K562 (cell line): ENCODE measurements around the gene MBOAT7. TPM values are rescaled to one million over a fixed set of nuclear protein-coding genes. Genes with fewer than 3 reads are reported as not detected.
A peak's percentile ranks its signal among the peaks of the same experiment; 100 is the strongest.

Experiments used
- BDP1 ChIP-seq: IDR thresholded peaks from 3 replicates; pipeline ENCODE4 v1.6.1; 2011; ENCODE audit not compliant: insufficient read length, insufficient read depth
- FOXA3 ChIP-seq, 2 experiments: fragments of 450-650 bp in 1 of 2; sonication (generic) in 1 of 2; formaldehyde crosslinking; IDR thresholded peaks in 1 of 2; conservative IDR thresholded peaks in 1 of 2; 2 replicates each; pipeline versions ENCODE4 v1.4.0 to v1.8.0; 2020 to 2022; ENCODE audit warnings: mild to moderate bottlenecking in 2 of 2, missing genetic modification reagents in 1 of 2
- HDAC8 ChIP-seq: fragments of 450-650 bp; IDR thresholded peaks from 2 replicates; pipeline ENCODE4 v1.6.1; 2016; ENCODE audit warnings: mild to moderate bottlenecking, missing genetic modification characterization, moderate library complexity, missing compliant biosample characterization
- KLF6 ChIP-seq: fragments of 250-450 bp; sonication (Bioruptor Pico); IDR thresholded peaks from 2 replicates; pipeline ENCODE4 v1.4.0; 2020; ENCODE audit warnings: mild to moderate bottlenecking, moderate library complexity, borderline replicate concordance
- PHTF2 ChIP-seq: fragments of 250-450 bp; sonication (Bioruptor Pico); IDR thresholded peaks from 2 replicates; pipeline ENCODE4 v1.5.0; 2021; ENCODE audit warnings: mild to moderate bottlenecking
- RB1 ChIP-seq: fragments of 450-650 bp; IDR thresholded peaks from 2 replicates; pipeline ENCODE4 v1.6.1; 2017; ENCODE audit warnings: low read depth, mild to moderate bottlenecking
- RHOXF2B ChIP-seq: fragments of 250-450 bp; sonication (Bioruptor Pico); conservative IDR thresholded peaks from 2 replicates; pipeline ENCODE4 v1.5.1; 2021
- SIRT6 ChIP-seq: IDR thresholded peaks from one replicate; pipeline ENCODE4 v1.6.1; 2012; ENCODE audit warnings: low read depth, mild to moderate bottlenecking, control low read depth, inconsistent platforms, low read length, moderate library complexity
- SREBF2 ChIP-seq: sonication (generic); formaldehyde crosslinking; IDR thresholded peaks from 2 replicates; pipeline ENCODE4 v1.4.0; 2020; ENCODE audit warnings: mild to moderate bottlenecking, missing genetic modification reagents
- SUPT5H ChIP-seq: fragments of 450-650 bp; IDR thresholded peaks from 2 replicates; pipeline ENCODE4 v1.6.1; 2016
- TRIM28 ChIP-seq: fragments of 450-650 bp; IDR thresholded peaks from 2 replicates; pipeline ENCODE4 v1.6.1; 2017
- YY1 ChIP-seq, 3 experiments: IDR thresholded peaks; 2 replicates each; pipeline ENCODE4 v1.6.1; 2011; ENCODE audit warnings: low read length in 2 of 3, mild to moderate bottlenecking in 2 of 3, moderate library complexity in 2 of 3, borderline replicate concordance in 1 of 3, control low read depth in 1 of 3, low read depth in 1 of 3; ENCODE audit not compliant: insufficient read depth in 3 of 3, insufficient replicate concordance in 2 of 3, control insufficient read depth in 1 of 3, insufficient read length in 1 of 3; ENCODE audit errors: extremely low read depth in 1 of 3
- ZNF717 ChIP-seq: fragments of 250-450 bp; sonication (Bioruptor Pico); IDR thresholded peaks from 2 replicates; pipeline ENCODE4 v1.5.0; 2021
- ZNF766 ChIP-seq: fragments of 200-800 bp; sonication (Bioruptor generic); conservative IDR thresholded peaks from 2 replicates; pipeline ENCODE4 v1.6.1; 2016; ENCODE audit warnings: missing genetic modification characterization, missing compliant biosample characterization
- ZNF830 ChIP-seq: fragments of 250-450 bp; sonication (Bioruptor Pico); IDR thresholded peaks from 2 replicates; pipeline ENCODE4 v1.5.0; 2021; ENCODE audit warnings: mild to moderate bottlenecking
- polyA plus RNA-seq, 8 experiments: library from polyadenylated mRNA; depleted of rRNA in 4 of 8; stranded (reverse) in 5 of 8; unstranded in 3 of 8; fragments of >200 nt; fragmentation: Nextera tagmentation in 2 of 8; fragmentation: Illumina TruSeq in 1 of 8; extraction: Ambion mirVana in 2 of 8; extraction: Trizol in 1 of 8; gene quantifications; 2 replicates each; pipeline versions ENCODE4 v1.2.1 to v1.2.3, GENCODE V29; 2011 to 2014; ENCODE audit warnings: inconsistent platforms in 1 of 8, missing spikeins in 1 of 8
- total RNA-seq, 7 experiments: library from RNA; depleted of rRNA in 6 of 7; stranded (reverse); fragments of >200 nt in 6 of 7; fragmentation: Illumina TruSeq in 2 of 7; extraction: Trizol in 2 of 7; gene quantifications; 2 replicates each; pipeline versions ENCODE4 v1.2.1 to v1.2.3, GENCODE V29; 2011 to 2021; ENCODE audit warnings: low replicate concordance in 1 of 7
- TF ChIP-seq, protein P1 (sequence below): sonication (generic); formaldehyde crosslinking; IDR thresholded peaks from 2 replicates; pipeline ENCODE4 v1.8.0; 2023; ENCODE audit warnings: mild to moderate bottlenecking, missing genetic modification reagents
- TF ChIP-seq, protein P2 (sequence below): sonication (generic); formaldehyde crosslinking; IDR thresholded peaks from 2 replicates; pipeline ENCODE4 v1.8.1; 2022; ENCODE audit warnings: missing genetic modification reagents
- TF ChIP-seq, protein P3 (sequence below): sonication (generic); formaldehyde crosslinking; IDR thresholded peaks from 2 replicates; pipeline ENCODE4 v1.9.0; 2022; ENCODE audit warnings: mild to moderate bottlenecking, missing genetic modification reagents
- TF ChIP-seq, protein P4 (sequence below), 3 experiments: IDR thresholded peaks in 2 of 3; conservative IDR thresholded peaks in 1 of 3; 2 replicates each; pipeline ENCODE4 v1.5.1; 2011 to 2012; ENCODE audit warnings: low read length in 3 of 3, mild to moderate bottlenecking in 3 of 3, control low read depth in 2 of 3, improper control_type of control experiment in 1 of 3, inconsistent platforms in 1 of 3, low read depth in 1 of 3, mixed read lengths in 1 of 3, moderate library complexity in 1 of 3; ENCODE audit not compliant: insufficient read depth in 2 of 3

Gene MBOAT7
- total and polyA plus RNA-seq, 9 of the 15 experiments (the other 6 are each of a cell fraction or from before 2014, with no cell fraction given) = 1.4 to 153 (median 56.1) TPM

DNA sequence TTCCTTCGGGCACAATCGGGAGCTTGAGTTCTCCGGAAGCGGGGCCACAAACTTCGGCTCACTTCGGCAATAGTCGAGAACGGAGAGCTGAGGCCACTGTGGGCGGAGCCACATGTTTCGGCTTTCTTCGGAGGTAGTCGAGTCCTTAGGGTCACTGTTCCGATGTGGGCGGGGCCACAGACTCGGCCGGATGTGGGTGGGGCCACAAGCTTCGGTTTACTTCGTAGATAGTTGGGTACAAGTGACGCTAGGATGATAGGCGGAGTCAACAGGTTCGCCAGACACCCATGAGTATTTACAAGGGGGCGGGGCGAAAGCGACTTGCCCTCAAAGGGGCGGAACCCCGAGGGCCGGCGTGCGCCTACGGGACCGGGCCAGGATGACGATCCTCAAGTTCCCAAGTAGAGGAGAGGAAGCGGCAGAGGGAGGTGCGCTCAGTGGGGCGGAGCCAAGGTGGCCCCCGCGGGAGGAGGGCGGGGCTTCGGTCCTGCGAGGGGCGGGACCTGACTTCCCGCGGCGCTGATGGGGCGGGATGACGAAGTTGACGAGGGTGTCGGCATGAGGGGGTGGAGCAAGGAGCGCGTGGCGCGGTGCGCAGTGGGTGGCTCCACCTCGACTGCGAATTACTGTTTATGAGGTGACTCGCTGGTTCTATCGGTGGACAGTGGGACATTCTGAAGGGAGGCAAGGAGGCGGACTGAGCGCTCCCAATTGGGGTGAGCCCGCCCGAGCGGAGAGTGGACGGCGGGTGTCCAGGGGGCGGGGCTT is 539 bp upstream of the MBOAT7 start (continued):
- TF ChIP-seq, protein P1, sequence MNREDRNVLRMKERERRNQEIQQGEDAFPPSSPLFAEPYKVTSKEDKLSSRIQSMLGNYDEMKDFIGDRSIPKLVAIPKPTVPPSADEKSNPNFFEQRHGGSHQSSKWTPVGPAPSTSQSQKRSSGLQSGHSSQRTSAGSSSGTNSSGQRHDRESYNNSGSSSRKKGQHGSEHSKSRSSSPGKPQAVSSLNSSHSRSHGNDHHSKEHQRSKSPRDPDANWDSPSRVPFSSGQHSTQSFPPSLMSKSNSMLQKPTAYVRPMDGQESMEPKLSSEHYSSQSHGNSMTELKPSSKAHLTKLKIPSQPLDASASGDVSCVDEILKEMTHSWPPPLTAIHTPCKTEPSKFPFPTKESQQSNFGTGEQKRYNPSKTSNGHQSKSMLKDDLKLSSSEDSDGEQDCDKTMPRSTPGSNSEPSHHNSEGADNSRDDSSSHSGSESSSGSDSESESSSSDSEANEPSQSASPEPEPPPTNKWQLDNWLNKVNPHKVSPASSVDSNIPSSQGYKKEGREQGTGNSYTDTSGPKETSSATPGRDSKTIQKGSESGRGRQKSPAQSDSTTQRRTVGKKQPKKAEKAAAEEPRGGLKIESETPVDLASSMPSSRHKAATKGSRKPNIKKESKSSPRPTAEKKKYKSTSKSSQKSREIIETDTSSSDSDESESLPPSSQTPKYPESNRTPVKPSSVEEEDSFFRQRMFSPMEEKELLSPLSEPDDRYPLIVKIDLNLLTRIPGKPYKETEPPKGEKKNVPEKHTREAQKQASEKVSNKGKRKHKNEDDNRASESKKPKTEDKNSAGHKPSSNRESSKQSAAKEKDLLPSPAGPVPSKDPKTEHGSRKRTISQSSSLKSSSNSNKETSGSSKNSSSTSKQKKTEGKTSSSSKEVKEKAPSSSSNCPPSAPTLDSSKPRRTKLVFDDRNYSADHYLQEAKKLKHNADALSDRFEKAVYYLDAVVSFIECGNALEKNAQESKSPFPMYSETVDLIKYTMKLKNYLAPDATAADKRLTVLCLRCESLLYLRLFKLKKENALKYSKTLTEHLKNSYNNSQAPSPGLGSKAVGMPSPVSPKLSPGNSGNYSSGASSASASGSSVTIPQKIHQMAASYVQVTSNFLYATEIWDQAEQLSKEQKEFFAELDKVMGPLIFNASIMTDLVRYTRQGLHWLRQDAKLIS (CRISPR knock-in tag) = peak; percentile 79; the same call in 1 of the 2 replicates
- no peak for TF ChIP-seq TRIM28
- TF ChIP-seq, protein P2, sequence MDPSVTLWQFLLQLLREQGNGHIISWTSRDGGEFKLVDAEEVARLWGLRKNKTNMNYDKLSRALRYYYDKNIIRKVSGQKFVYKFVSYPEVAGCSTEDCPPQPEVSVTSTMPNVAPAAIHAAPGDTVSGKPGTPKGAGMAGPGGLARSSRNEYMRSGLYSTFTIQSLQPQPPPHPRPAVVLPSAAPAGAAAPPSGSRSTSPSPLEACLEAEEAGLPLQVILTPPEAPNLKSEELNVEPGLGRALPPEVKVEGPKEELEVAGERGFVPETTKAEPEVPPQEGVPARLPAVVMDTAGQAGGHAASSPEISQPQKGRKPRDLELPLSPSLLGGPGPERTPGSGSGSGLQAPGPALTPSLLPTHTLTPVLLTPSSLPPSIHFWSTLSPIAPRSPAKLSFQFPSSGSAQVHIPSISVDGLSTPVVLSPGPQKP (CRISPR knock-in tag) = no peak
- no peak for TF ChIP-seq KLF6
- TF ChIP-seq YY1 (IDR thresholded peaks at IDR 0.05; ENCODE audit: borderline replicate concordance in 1 of 3, control insufficient read depth in 1 of 3, extremely low read depth in 1 of 3, insufficient read depth in 3 of 3, insufficient read length in 1 of 3, insufficient replicate concordance in 2 of 3, low read depth in 1 of 3, low read length in 2 of 3) = no peak
- TF ChIP-seq, protein P3, sequence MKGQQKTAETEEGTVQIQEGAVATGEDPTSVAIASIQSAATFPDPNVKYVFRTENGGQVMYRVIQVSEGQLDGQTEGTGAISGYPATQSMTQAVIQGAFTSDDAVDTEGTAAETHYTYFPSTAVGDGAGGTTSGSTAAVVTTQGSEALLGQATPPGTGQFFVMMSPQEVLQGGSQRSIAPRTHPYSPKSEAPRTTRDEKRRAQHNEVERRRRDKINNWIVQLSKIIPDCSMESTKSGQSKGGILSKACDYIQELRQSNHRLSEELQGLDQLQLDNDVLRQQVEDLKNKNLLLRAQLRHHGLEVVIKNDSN (CRISPR knock-in tag) = peak; percentile 19; the same call in 1 of the 2 replicates
- peak; percentile 54 for TF ChIP-seq SIRT6
- TF ChIP-seq HDAC8 = no peak
- TF ChIP-seq RB1 = peak; percentile 87
- TF ChIP-seq SREBF2 (CRISPR knock-in tag) = no peak
- peak in 1 of 2 experiments; percentile 39; a peak in 1 of 4 replicates for TF ChIP-seq FOXA3 (CRISPR knock-in tag; conservative IDR thresholded peaks at IDR 0.05 in 1 of 2, IDR thresholded peaks at IDR 0.05 in 1 of 2)
- no peak for TF ChIP-seq PHTF2 (CRISPR knock-in tag)
- TF ChIP-seq, protein P4, sequence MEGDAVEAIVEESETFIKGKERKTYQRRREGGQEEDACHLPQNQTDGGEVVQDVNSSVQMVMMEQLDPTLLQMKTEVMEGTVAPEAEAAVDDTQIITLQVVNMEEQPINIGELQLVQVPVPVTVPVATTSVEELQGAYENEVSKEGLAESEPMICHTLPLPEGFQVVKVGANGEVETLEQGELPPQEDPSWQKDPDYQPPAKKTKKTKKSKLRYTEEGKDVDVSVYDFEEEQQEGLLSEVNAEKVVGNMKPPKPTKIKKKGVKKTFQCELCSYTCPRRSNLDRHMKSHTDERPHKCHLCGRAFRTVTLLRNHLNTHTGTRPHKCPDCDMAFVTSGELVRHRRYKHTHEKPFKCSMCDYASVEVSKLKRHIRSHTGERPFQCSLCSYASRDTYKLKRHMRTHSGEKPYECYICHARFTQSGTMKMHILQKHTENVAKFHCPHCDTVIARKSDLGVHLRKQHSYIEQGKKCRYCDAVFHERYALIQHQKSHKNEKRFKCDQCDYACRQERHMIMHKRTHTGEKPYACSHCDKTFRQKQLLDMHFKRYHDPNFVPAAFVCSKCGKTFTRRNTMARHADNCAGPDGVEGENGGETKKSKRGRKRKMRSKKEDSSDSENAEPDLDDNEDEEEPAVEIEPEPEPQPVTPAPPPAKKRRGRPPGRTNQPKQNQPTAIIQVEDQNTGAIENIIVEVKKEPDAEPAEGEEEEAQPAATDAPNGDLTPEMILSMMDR (IDR thresholded peaks at IDR 0.05 in 2 of 3, conservative IDR thresholded peaks at IDR 0.05 in 1 of 3; ENCODE audit: insufficient read depth in 2 of 3, low read depth in 1 of 3, low read length in 3 of 3) = no peak
- TF ChIP-seq ZNF717 (CRISPR knock-in tag) = no peak
- no peak for TF ChIP-seq ZNF766 (CRISPR knock-in tag)
- TF ChIP-seq BDP1 = no peak
- peak; percentile 96 for TF ChIP-seq SUPT5H
- TF ChIP-seq RHOXF2B (CRISPR knock-in tag) = no peak
- no peak for TF ChIP-seq ZNF830 (CRISPR knock-in tag)
